Fibroblast of gingiva (primary cell): ENCODE results near the gene HELZ.
"Not testable (repeated sequence)": the region's sequence is repeated elsewhere in the genome, so short reads cannot be mapped to it uniquely, and the experiment has no call there.

Source experiments
- DNase-seq: peaks from one replicate; pipeline ENCODE4 v3.0.0-alpha.2; 2011; ENCODE audit warnings: low read depth

HELZ gene

GRCh38 chr17:67139784-67140665, 105.0 kb downstream of the HELZ start:
- peak; percentile 32 for DNase-seq

DNA sequence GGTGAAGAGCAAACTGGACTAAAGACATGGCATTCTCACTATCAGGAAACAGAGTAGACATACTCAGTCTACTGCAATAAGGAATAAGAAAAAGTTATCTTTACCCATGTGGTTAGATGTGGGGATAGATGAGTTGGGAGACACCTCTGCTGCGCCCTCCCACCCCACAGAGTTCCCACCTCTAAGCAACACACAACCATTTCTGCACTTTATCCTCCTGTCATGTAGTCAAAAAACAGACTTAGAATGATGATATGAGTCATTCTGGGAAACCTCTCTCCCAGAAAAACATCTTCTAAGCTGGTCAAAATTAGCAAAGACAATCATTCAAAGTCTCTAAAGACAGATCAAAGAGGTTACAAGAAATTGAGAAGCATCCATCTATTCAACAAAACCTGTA, 105.7 kb downstream of the HELZ start:
- no peak for DNase-seq

- DNase-seq: no peak
These were observed 106.6 kb downstream of the HELZ start for GRCh38 chr17:67138392-67138791.

DNA sequence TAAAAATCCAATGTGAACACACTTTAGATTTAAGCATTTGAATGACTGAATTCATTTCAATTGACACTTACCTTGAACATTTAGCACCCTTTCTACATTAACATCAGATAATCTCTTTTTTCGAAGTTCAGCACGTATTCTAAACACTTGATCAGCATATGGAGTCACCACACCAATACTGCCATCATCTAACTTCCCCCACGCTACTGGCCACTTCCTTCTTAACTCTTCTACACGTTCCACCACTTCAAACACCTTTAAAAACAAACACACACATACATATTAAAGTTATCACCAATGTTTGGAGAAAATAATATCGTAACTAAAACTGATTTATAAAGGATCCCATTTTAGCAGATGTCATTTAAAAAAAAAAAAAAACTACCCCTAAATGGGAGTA, 107.1 kb downstream of the HELZ start:
- no peak for DNase-seq

GRCh38 chr17:67137026-67137370, 108.0 kb downstream of the HELZ start:
- DNase-seq: no peak

DNA sequence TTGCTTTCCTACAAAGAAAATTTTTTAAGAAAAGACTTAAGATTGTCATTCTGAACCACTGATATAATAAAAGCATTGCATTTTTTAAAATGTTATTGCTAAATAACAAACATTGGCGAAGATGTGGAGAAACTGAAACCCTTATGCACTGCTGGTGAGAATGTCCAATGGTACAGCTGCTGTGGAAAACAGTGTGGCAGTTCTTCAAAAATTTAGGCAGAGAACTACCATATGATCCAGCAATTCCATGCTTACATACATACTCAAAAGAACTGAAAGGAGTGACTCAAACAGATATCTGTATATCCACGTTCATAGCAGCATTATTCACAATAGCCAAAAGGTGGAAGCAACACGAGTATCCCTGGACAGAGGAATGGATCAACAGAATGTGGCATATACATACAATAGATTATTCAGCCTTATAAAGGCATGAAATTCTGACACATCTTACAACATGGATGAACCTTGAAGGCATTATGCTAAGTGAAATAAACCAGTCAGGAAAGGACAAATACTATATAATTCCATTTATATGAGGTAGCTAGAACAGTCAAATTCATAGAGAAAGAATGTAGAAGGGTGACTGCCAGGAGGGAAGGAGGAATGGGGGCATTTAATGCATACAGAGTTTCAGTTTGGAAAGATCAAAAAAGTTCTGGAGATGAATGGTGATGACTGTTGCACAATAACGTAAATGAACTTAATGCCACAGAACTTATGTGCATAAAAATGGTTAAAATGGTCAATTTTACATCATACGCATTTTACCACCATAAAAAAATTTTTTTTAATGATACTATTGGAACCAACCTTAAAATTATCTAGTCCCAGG, 108.6 kb downstream of the HELZ start:
- DNase-seq: peak; percentile 52

- no peak for DNase-seq
These were observed 111.8 kb downstream of the HELZ start for GRCh38 chr17:67133161-67133560.

- DNase-seq: no peak
These were observed 112.6 kb downstream of the HELZ start for GRCh38 chr17:67132366-67132765.

GRCh38 chr17:67130768-67131167, 114.2 kb downstream of the HELZ start:
- no peak for DNase-seq

GRCh38 chr17:67129283-67129682, 115.7 kb downstream of the HELZ start:
- DNase-seq: no peak

- DNase-seq: no peak
These were observed 116.3 kb downstream of the HELZ start for GRCh38 chr17:67128700-67129099.

DNA sequence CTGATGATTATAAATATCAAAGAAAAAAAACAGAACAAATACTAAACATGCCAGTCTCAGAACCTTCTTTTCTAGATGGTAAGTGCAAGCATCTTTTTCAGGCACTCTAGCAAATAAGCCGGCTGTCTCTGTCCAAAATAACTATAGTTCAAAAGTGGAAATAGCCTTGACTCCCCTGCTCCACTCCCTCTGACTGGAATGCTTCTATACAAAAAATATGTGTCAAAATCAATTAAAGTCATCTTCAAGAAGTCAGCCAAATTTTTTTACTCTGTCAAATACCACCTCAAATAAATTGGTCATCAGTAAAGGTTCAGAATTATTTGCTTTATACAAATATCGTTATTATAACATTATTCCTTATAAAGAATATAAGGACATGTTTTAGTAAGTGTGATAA, 117.1 kb downstream of the HELZ start:
- DNase-seq: no peak

GRCh38 chr17:67126983-67127382, 118.0 kb downstream of the HELZ start:
- DNase-seq: no peak

GRCh38 chr17:67126543-67126942, 118.5 kb downstream of the HELZ start:
- not testable (repeated sequence) for DNase-seq

DNA sequence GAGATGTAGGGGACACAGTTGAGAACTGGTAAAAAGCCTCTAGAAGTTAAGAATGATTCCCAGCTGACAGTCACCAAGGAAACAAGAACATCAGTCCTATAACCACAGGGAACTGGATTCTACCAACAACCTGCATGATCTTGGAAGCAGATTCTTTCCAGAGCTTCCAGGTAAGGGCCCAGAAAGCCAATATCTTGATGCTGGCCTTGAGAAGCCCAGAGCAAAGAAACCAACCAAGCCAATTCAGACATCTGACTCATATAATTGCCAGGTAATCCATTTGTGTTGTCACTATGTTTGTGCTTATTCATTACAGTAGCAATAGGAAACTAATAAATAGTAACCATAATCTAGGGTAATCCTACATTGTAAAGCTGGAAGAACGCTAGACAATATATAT, 119.1 kb downstream of the HELZ start:
- no peak for DNase-seq

GRCh38 chr17:67125417-67125816, 119.6 kb downstream of the HELZ start:
- no peak for DNase-seq

DNA sequence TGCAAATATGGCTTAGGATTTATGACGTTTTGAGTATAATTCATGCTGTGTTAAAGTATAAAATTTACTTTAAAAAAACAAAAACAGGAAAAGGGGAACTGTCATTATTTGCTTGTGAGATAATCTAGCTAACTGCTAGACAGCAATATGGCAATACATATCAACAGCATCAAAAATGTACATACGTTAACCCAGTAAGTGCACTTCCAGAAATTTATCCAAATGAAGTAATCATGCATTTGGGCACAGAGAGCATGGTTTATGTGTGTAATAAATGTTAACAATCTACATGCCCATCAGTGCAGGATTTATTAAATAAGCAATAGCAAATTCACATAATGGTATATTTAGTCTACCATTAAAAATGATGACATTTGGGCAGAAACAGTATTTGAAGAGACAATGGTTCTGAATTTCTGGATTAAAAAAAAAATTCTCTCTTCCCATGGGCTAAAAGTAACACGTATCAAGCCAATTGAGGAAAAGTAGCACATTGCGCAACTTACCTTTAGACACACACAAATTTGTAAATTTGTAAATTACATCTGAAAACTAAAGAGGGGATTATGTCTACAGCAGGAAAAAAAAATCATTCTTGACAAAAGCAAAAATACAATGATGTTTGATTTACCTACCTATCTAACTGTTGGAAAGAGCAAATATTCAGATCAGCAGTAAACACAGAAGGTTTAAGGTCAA, 120.4 kb downstream of the HELZ start:
- DNase-seq: no peak

- no peak for DNase-seq
These were observed 121.3 kb downstream of the HELZ start for GRCh38 chr17:67123699-67124098.

DNA sequence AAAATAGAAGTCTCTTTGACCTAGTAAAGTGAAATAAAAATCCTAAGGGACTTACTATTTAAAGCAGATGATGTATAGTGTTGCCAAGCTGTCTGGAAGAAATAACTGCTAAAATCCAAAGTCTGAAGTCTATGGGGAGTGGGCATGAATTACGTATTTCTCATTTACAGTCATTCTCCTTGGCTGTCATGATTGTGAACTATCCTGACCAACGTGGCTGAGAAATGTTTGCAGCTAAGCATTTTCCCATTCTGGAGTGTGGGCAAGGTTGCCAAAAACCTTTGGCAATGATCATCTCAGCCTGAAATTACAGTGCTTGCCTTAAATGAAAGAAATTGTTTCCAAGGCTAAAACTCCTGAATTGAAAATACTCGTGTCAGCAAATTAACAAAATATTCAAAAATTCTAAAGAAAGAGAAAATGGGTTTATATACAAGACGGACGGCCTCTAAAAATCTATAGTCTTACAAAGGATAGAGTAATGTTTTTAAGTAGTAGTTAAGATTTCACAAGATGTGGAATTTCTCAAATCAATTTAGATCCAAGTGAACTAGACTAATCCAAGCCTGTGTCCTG, 123.6 kb downstream of the HELZ start:
- peak; percentile 55 for DNase-seq

DNA sequence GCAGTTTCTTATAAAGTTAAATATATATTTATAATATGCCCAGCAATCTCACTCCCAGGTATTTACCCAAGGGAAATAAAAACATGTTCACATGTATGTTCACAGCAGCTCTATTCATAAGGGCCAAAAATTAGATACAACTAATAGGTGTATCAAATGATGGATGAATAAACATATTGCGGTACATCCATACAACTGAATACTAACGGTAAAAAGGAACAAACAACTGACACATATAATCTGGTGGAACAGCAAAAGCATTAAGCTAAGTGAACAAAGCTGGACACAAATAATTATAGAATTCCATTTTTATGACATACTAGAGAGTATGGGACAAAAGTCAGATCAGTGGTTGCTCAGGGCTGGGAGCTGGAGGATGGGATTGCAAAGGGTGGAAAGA, 125.9 kb downstream of the HELZ start:
- no peak for DNase-seq

GRCh38 chr17:67116045-67116575, 128.9 kb downstream of the HELZ start:
- DNase-seq: no peak

DNA sequence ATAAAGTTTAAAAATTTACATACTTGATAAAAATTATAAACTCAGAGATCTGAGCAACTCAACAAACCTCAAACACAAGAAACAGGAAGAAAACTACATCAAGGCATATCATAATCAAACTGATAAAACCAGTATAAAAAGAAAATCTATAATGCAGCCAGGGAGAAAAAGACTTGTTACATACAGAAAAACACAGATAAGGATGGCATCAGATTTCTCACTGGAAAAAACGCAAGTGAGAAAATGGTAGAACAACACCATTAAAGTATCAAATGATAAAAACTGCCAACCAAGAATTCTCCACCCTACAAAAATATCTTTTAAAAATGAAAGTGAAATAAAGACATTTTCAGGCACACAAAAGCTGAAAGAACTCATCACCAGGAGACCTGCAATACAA, 129.6 kb downstream of the HELZ start:
- no peak for DNase-seq
